Head of caudate nucleus (tissue), 42 donors: ENCODE results near the gene EMCN.
"Not testable (repeated sequence)": the region's sequence is repeated elsewhere in the genome, so short reads cannot be mapped to it uniquely, and the experiment has no call there.

Source experiments
- DNase-seq, 42 donors: peaks; one replicate each; pipeline versions ENCODE4 v3.0.0 to v3.0.0-alpha.2; 2020 to 2021; ENCODE audit warnings: mixed read lengths in 7 of 42
- intact Hi-C: fragments of 100-400 bp; cut with DNase I; formaldehyde crosslinking; loops from one replicate; pipeline ENCODE4 v1.15.0; 2022

EMCN gene

DNA sequence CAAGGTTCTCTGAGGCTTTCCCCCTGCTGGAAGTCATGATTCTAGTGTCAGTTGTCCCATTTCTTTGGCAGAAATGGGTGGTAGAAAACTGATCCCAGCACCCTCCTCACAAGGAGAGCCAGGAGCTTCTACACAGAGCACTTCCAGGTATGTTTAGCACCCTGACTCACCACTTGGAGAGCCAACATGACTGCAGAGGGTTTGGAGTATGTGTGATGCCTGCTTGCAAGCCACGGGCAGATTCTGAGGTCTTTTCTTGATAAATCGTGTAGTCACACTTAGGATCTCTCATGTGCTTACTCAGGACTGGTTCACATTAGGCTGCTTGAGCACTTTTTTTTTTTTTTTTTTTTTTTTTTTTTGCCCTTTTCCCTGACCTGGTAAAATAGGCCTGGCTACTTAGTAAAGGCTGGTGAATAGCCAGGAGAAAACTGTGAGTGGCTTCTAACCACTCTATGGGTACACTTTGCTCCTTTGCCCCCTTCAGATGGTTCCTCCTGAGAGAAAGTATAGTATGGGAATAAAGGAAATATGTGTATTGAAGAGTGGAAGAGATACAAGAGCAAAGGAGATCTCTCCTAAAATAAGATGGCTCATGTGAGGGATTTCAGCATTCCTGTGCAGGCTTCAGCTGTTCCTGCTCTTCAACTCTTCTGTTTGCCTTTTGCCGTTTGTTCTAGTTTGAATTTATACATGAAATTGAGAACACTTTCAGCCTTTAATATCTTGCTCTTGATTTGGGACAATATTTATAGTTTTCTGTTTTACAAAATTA is 103.6 kb downstream of the EMCN start:
- DNase-seq: no peak
- intact Hi-C loops: no loop called here

DNA sequence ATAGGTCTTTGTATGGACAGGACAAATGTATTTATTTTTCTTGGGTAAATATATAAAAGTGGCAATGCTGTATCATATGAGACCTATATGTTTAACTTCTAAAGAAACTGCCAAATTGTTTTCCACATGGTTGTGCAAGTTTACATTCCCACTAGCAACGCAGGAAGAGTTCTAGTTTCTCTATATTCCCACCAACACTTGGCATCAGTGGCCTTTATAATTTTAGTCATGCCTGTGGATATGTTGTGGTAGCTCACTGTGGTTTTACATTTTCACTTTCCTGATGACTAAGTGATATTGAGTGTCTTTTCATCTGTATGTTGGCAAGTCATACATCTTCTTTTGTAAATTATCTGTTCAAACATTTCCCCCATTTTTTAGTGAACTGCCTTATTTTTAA is 126.0 kb downstream of the EMCN start:
- DNase-seq: no peak
- intact Hi-C loops: no loop called here

DNA sequence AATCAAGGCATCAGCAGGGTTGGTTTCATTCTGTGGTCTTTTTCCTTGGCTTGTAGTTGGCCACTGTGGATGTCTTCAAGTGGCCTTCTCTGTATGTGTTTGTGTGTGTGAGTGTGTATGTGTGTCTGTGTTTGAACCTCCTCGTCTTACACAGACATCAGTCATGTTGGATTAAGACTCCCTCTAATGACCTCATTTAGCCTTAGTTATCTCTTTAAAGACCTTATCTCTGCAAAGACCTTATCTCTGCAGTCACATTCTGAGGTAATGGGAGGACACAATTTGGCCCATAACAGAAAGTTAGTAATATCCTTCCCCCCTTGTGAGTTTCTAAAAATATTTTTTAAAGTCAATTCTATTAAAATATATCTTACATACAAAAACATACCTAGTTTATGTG is 126.7 kb downstream of the EMCN start:
- DNase-seq: no peak
- intact Hi-C loops: no loop called here

DNA sequence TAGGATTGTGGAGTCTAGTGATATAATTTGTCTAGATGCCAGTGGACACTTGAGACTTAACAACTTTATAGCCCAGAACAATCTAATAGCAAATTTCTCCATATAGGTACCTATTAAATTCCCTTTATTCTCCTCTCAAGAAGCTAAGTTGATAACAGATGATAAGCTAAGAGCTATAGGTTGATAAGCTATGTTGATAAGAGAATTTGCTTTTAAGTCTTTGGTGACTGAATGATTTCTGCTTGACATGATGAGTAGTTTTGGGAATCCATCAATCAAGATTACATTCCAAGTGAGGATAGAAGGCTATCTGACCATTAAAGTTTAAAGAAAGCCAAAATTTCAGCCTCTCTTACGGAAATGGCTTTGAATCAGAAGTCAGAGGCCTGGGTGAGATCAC is 131.6 kb downstream of the EMCN start:
- DNase-seq: no peak
- intact Hi-C loops: no loop called here

DNA sequence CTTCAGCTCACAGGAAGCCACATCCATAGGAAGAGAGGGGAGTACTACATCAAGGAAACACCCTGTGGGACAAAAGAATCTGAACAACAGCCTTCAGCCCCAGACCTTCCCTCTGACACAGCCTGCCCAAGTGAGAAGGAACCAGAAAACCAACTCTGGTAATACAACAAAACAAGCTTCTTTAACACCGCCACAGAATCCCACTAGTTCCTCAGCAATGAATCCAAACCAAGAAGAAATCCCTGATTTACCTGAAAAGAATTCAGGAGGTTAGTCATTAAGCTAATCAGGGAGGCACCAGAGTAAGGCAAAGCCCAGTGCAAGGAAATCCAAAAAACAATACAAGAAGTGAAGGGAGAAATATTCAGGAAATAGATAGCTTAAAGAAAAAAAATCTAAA is 137.4 kb downstream of the EMCN start:
- intact Hi-C loops, DNase-seq: not testable (repeated sequence)

DNA sequence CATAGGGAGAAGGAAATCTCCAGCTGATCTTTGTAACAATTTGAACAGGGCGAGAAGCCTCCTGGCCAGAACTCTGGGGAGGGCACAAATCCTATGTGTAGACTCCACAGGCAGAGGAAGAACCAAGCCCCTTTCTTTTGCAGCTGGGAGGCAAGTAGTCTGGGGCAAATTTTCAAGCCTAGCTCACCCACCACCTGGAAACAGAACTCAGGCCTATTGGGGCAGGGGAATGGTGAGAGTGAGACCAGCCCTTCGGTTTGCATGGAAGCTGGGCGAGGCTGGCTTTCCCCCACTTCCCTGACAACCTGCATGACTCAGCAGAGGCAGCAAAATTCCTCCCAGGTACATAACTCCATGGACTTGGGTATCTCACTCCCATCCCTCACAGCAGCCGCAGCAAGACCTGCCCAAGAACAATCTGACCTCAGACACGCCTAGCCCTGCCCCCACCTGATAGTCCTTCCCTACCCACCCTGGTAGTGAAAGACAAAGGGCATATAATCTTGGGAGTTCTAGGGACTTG is 138.2 kb downstream of the EMCN start:
- no peak for DNase-seq
- intact Hi-C loops: no loop called here

DNA sequence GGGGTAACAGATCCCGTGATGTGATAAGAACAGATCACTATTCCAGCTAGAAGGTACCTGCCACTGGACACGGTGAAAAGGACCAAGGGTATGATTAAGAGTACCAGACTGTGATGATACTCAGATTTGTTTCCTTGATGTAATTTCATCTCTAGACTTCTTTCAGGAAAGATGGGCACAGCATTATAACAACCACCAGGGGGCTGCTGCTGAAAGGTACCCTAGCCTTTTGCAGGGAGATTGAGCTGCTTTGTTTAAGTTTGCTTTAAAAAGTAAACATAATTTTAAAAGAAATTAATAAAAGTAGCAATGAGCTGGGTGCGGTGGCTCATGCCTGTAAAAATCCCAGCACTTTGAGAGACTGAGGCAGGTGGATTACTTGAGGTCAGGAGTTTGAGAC is 145.4 kb downstream of the EMCN start:
- DNase-seq: no peak
- intact Hi-C loops: no loop called here

DNA sequence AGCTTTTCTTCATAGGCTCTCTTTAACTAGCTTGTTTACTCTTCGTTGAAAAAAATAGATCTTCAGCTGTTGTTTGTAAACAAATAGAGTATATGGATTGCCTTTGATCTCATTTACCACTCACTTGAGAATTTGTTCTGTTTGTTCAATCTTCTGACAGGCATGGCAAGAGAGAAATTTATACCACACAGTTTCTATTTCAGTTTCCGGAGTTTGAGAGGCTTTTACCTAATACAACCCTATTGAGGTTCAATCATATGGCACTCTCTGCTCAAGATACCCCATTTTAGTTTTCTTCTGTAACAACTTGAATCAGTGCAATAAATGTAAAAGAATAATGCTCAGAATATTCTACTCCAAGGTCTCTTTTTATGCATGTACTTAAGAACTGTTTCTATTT is 148.0 kb downstream of the EMCN start:
- DNase-seq: no peak
- intact Hi-C loops: no loop called here

DNA sequence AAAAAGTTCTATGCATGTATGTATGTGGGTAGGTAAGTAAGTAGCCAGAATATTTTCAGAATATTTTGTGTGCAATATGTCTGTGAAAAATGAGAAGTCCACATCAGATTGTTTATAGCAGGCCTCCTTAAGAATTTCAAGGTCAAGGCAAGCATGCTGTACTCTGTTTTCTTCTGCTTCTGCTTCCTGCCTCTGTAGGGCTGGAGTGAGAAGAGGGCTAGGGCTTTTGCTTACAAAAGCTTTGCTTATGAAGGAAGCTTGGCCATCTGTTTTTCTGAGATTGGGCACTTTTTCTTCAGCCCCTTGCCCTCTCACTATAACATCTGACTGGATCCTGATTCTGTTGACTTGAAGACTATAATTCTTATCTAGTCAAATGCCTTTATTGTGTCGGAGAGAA is 150.4 kb downstream of the EMCN start:
- intact Hi-C loops: no loop called here
- DNase-seq: no peak

DNA sequence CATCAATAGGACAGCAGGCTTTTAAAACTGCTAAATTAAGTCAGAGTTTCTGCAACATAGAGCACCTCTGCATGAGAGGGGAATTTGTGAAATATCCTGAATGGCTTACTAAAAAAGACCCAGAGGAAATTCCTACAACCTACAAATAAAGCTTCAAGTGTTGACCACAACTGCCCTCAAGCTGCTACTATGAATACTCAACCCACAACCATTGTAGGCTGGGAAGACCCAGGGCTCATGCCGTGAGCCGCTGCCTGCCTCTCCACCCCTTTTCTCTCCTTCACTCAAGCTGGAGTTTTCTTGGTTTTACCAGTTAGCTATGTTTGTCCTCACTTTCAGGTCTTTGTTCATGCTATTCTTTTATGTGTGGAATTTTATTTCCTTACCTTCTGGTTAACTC is 151.6 kb downstream of the EMCN start:
- intact Hi-C loops: no loop called here
- no peak for DNase-seq

DNA sequence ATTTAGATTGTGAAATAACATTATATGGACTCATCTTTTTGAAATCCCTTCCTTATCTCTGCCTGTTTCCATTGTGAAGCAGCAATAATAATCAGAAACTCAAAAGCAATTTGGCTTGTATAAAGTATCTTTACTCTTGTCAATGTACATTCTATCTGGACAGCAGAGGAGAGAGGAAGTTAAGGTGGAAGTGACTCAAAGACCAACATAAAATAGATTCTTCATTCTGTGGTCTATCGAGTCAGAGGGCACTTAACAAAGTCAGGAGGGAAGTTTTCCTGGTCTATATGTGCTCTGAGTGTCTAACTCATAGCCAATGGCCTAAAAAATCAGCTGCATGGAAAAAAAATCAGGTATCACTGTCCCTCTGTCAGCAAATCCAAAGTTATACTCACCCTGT is 155.5 kb downstream of the EMCN start:
- intact Hi-C loops: no loop called here
- DNase-seq: no peak

DNA sequence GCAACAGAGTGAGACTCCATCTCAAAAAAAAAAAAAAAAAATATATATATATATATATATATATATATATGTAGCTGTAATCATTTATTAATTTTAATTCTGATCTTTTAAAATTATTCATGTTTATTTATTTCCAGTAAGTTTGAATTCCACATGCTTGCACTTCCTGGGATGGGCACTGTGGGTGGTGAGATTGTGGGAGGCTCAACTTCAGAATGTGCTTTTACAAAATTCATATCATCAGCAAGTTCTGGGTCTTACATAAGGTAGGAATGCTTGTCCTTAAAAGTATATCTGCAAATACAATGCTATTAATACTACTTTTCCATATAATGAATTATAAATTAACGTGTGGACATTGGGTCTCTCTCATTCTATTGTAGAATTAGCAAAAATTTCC is 156.5 kb downstream of the EMCN start:
- peak in 25 of 42 donors; percentile 11 to 64 (median 33) for DNase-seq
- intact Hi-C loops: no loop called here

DNA sequence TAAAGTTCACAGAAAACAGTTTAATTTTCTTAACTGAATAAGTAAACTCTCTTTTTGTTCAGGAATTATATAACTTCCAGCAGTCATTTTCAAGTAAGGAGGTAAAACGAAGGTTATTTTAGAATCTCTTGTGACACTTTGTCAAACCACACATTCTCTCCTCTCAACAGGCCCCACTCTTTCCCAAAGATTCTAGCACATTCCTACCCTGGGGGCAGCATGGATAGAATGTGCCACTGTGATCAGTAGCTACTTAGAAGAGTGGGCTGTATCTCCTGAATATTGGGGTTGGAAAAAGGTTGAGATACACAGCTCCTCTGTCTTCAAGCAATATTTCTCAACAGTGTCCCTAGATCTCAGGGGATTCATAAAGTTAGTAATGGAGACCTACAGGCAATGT is 157.6 kb downstream of the EMCN start:
- intact Hi-C loops: no loop called here

DNA sequence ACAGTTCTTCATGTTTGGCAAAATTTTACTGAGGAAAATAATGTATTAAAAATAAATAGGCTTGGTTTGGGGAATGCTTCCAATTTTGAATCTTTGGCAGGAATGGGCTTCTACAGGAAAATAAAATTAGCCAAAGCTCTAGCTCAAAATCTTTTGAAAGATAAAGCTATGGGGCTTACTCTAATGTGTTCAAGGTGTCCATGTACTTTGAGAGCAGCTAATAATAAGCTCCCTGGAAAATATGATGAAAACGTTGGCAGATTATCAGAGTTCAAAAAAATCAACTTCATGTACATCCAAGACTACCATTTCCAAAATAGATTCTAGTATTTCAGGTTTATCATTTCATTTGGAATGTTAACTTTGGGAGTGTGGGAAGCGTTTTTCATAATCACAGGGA is 158.4 kb downstream of the EMCN start:
- intact Hi-C loops: no loop called here
- no peak for DNase-seq

More for the DNA sequence above, 157.6 kb downstream of the EMCN start:
- peak in 38 of 42 donors; percentile 2 to 81 (median 52) for DNase-seq

DNA sequence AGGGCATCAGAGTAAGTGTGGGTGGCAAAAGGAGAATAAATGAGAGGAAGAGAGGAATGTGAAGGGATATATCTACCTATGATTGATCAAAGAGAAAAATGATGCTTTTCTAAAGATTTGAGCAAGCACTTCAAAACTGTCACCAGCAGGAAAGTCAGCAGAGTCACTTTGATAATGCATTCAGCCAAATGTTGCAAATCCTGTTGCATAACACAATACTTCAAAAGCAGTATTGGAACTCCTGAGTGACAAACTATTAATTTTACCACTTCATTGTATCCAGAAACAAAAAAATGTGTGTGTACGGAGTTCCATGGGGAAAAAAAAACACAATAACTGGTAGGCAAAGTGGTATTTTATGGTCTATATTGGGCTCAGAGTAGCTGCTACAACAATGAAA is 160.3 kb downstream of the EMCN start:
- intact Hi-C loops: no loop called here
- no peak for DNase-seq

DNA sequence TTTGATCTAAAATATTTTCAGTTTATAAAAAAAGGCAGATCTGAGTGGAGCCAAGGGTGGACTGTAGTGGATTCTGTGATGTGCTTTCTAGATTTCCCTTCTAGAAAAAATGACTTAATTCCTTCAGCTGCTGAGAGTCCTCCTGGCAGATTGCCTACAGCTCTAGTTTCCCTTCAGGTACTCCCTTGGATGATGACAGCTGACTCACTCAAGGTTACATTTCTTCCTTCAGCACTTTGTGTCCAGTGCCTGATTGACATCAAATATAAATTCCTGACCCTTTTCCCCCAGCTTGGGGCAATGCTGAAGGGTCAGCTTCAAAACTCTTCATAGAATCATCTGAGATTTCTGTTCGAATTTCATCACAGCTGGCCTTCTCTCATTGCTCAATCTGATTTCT is 161.7 kb downstream of the EMCN start:
- DNase-seq: no peak
- intact Hi-C loops: no loop called here

DNA sequence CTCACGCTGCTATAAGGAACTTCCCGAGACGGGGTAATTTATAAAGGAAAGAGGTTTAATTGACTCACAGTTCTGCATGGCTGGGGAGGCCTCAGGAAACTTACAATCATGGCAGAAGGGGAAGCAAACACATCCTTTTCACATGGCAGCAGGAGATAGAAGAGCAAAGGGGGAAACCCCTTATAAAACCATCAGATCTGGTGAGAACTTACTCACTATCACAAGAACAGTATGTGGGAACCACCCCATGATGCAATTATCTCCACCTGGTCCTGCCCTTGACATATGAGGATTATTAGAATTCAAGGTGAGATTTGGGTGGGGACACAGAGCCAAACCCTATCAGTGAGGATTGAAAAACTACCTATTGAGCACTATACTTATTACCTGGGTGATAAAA is 165.5 kb downstream of the EMCN start:
- DNase-seq, intact Hi-C loops: not testable (repeated sequence)

DNA sequence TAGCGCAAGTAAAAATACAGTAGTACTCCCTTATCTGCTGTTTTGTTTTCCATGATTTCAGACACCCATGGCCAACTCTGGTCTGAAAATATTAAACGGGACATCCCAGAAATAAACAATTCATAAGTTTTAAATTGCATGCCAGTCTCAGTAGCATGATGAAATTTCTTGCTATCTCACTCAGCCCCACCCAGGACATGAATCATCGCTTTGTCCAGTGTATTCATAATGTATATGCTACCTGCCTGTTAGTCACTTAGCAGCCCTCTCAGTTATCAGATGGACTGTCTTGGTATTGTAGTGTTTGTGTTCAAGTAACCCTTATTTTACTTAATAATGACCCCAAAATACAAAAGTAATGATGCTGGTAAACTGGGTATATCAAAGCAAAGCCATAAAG is 169.3 kb downstream of the EMCN start:
- no peak for DNase-seq
- intact Hi-C loops: no loop called here

DNA sequence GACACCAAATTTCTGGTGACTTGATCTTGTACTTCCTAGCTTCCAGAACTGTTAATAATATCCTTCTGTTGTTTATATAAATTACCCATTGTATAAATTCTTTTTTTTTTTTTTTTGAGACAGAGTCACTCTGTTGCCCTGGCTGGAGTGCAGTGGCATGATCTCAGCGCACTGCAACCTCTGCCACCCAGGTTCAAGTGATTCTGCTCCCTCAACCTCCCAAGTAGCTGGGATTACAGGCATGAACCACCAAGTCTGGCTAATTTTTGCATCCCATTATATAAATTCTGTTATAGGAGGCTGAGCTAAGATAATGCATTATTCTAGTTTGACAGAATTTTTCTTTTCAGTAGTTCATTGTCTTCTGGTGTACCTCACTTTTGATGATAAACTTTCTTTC is 170.6 kb downstream of the EMCN start:
- DNase-seq: no peak
- intact Hi-C loops: no loop called here

DNA sequence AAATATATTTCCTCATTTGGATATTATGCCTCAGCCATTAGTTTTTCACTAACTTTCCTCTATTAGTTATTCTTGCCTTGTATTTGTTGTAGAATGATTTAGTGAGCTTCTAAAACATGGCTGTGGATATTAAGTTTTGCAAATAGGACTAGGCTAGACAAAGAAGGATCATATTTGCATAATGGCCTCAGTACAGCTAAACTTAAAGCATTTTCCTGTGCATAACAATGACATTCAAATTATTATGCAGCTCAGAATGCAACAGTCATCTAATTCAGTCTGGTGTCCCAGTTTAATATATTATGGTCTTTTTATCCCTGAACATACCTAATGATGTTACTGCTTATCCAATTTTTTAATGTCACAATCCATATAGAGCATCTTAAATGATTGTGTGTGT is 172.2 kb downstream of the EMCN start:
- intact Hi-C loops: no loop called here
- no peak for DNase-seq
